Chondrocyte (in vitro differentiated cells): ENCODE data around the gene PLEKHN1. TPM values are rescaled to one million over a fixed set of nuclear protein-coding genes. Genes with fewer than 3 reads are reported as not detected.

Source experiments
- DNase-seq: peaks from one replicate; pipeline ENCODE4 v3.0.0; 2021; ENCODE audit warnings: mixed read lengths, low spot score
- H3K27ac Mint-ChIP-seq: one replicate; pipeline ENCODE4 v1.8.0; 2021; ENCODE audit warnings: mild to moderate bottlenecking, moderate library complexity, mixed read lengths; ENCODE audit not compliant: unreplicated experiment
- H3K27me3 Mint-ChIP-seq: 2 replicates; pipeline ENCODE4 v1.8.0; 2021; ENCODE audit warnings: low read depth, mixed read lengths
- H3K36me3 Mint-ChIP-seq: 2 replicates; pipeline ENCODE4 v1.8.0; 2021; ENCODE audit warnings: low read depth, mixed read lengths
- H3K4me1 Mint-ChIP-seq: 2 replicates; pipeline ENCODE4 v1.8.0; 2021; ENCODE audit warnings: low read depth, mild to moderate bottlenecking, mixed read lengths
- H3K4me3 Mint-ChIP-seq: one replicate; pipeline ENCODE4 v1.8.0; 2021; ENCODE audit warnings: mild to moderate bottlenecking, moderate library complexity, mixed read lengths; ENCODE audit not compliant: unreplicated experiment
- H3K9me3 Mint-ChIP-seq: 2 replicates; pipeline ENCODE4 v1.8.0; 2021; ENCODE audit warnings: low read depth, mixed read lengths
- total RNA-seq: library from RNA; stranded (reverse); gene quantifications from 3 replicates; pipeline ENCODE4 v1.2.1, GENCODE V29; 2021
- TF ChIP-seq, protein P1 (sequence below): fragments of 200-600 bp; sonication (generic); IDR thresholded peaks from 2 replicates; pipeline ENCODE4 v1.5.0; 2021; ENCODE audit warnings: antibody characterized with exemption, mild to moderate bottlenecking, moderate library complexity

PLEKHN1 gene
- total RNA-seq, 1 donor from 2014 or later, result 0.17 TPM

DNA sequence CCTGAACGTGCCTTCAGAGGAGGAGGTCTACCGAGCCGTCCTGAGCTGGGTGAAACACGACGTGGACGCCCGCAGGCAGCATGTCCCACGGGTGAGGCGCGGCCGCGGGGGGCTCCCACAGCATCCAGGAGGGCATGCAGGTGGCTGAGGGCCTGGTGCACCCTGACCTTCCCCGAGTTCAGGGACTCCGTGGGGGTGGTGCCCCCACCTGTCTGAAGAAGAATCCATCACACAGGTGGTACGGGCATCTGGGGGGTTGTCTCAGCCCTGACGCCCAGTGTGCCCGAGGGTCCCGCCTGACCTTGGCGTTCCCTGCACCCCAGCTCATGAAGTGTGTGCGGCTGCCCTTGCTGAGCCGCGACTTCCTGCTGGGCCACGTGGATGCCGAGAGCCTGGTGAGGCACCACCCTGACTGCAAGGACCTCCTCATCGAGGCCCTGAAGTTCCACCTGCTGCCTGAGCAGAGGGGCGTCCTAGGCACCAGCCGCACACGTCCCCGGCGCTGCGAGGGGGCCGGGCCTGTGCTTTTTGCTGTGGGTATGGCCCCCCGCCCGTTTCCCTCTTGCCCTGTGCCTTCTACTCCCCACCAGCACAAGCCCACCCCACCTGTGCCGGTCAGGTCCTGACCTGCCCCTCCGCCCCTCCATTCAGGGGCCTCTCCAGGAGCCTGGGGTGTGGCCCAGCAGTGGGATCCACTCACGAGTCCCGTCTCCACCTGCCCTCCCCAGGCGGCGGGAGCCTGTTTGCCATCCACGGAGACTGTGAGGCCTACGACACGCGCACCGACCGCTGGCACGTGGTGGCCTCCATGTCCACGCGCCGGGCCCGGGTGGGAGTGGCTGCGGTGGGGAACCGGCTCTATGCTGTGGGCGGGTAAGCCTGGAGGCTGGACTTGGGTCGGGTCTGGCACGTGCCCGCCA lies 3.6 kb upstream of the PLEKHN1 start:
- DNase-seq, result no peak
- H3K4me3 Mint-ChIP-seq, result peak overlapping the region; percentile 49
- H3K4me1 Mint-ChIP-seq, result peaks cover 19% of the 10 kb centered on the region
- no peaks in the 10 kb centered on the region for H3K36me3 Mint-ChIP-seq
- no peak overlapping the region for H3K27ac Mint-ChIP-seq
- H3K27me3 Mint-ChIP-seq, result no peaks in the 10 kb centered on the region
- TF ChIP-seq, protein P1, sequence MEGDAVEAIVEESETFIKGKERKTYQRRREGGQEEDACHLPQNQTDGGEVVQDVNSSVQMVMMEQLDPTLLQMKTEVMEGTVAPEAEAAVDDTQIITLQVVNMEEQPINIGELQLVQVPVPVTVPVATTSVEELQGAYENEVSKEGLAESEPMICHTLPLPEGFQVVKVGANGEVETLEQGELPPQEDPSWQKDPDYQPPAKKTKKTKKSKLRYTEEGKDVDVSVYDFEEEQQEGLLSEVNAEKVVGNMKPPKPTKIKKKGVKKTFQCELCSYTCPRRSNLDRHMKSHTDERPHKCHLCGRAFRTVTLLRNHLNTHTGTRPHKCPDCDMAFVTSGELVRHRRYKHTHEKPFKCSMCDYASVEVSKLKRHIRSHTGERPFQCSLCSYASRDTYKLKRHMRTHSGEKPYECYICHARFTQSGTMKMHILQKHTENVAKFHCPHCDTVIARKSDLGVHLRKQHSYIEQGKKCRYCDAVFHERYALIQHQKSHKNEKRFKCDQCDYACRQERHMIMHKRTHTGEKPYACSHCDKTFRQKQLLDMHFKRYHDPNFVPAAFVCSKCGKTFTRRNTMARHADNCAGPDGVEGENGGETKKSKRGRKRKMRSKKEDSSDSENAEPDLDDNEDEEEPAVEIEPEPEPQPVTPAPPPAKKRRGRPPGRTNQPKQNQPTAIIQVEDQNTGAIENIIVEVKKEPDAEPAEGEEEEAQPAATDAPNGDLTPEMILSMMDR, result no peak
- H3K9me3 Mint-ChIP-seq, result no peaks in the 10 kb centered on the region

DNA sequence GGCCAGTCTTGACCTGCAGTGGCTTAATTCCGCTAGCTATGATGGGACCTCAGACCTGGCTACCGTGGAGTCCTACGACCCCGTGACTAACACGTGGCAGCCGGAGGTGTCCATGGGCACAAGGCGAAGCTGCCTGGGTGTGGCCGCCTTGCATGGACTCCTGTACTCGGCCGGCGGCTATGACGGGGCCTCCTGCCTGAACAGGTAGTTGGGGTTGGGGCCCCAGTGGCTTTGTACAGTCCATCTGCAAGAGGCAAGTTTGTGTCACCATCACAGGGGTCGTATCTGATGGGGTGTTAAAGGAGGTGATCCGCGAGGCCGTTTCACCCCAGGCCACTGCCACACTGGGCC lies 3.0 kb upstream of the PLEKHN1 start:
- Mint-ChIP-seq H3K36me3 (no peaks in the 10 kb centered on the region), H3K4me1 (peaks cover 14% of the 10 kb centered on the region), H3K9me3 (no peaks in the 10 kb centered on the region), H3K27ac (no peak overlapping the region), H3K27me3 (no peaks in the 10 kb centered on the region), H3K4me3 (no peak overlapping the region)
- TF ChIP-seq, protein P1, result no peak
- no peak for DNase-seq

DNA sequence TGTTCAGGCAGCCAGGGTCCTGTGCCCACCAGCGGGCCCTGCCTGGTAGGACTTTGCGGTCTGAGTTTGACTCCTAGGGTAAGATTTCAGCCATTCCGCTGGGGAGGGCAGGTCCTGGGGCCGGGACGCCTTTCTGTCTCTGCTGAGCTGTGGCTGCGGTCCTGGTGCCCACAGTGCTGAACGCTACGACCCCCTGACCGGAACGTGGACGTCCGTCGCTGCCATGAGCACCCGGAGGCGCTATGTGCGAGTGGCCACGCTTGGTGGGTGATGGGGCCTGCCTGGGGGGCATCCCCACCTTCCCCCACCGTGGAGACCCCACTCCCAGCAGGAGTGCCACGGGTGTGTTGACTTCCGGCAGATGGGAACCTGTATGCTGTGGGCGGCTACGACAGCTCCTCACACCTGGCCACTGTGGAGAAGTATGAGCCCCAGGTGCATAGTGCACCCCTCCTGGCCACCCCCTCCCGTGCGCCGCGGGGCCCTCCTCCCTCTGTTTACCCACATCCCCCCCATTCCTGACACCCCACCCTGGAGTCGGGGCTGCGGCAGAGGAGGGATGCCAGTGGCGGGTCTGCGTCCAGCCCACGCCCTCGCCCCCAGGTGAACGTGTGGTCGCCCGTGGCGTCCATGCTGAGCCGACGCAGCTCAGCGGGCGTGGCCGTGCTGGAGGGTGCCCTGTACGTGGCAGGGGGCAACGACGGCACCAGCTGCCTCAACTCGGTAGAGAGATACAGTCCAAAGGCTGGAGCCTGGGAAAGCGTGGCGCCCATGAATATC lies 2.3 kb upstream of the PLEKHN1 start:
- Mint-ChIP-seq H3K9me3 (no peaks in the 10 kb centered on the region), H3K4me1 (peaks cover 10% of the 10 kb centered on the region), H3K4me3 (no peak overlapping the region), H3K27ac (no peak overlapping the region), H3K27me3 (no peaks in the 10 kb centered on the region), H3K36me3 (no peaks in the 10 kb centered on the region)
- TF ChIP-seq, protein P1, result no peak
- no peak for DNase-seq

DNA sequence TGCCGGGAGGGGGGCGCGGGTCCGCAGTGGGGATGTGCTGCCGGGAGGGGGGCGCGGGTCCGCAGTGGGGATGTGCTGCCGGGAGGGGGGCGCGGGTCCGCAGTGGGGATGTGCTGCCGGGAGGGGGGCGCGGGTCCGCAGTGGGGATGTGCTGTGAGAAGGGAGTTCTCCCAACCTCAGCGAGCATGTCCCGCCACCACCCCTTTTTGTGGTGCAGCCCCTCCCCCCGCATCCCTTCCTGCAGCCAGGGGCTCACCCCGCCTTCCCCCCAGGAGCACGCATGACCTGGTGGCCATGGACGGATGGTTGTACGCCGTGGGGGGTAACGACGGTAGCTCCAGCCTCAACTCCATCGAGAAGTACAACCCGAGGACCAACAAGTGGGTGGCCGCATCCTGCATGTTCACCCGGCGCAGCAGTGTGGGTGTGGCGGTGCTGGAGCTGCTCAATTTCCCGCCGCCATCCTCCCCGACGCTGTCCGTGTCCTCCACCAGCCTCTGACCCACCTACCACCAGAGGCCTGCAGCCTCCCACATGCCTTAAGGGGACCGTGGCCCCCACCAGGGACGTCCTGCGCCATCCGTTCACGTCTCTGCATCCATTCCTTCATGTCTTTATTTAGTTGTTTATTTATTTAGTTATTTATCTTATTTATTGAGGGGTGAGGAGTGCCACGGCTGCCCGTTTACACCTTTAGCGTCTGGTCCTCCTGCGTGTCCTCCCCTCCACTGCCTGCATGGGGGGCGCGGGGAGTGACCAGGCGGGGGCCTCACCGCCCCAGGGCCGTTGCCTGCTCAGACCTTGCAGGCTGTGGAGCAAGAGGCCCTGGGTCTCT lies 1.4 kb upstream of the PLEKHN1 start:
- no peak for DNase-seq
- peaks cover 2% of the 10 kb centered on the region for H3K27me3 Mint-ChIP-seq
- H3K36me3 Mint-ChIP-seq, result no peaks in the 10 kb centered on the region
- H3K4me1 Mint-ChIP-seq, result peaks cover 10% of the 10 kb centered on the region
- H3K9me3 Mint-ChIP-seq, result no peaks in the 10 kb centered on the region
- H3K27ac Mint-ChIP-seq, result no peak overlapping the region
- TF ChIP-seq, protein P1, result no peak
- H3K4me3 Mint-ChIP-seq, result no peak overlapping the region
